ENCODE data around the gene PRKAB1. TPM values are rescaled to one million over a fixed set of nuclear protein-coding genes. Genes with fewer than 3 reads are reported as not detected.

Gene PRKAB1
- total RNA-seq, 1 experiment from 2014 or later, result 37.3 TPM

- no peak overlapping the region for H3K27ac Mint-ChIP-seq (ENCODE audit: unreplicated experiment)
- no peak for TF ChIP-seq CTCF (IDR thresholded peaks at IDR 0.05; ENCODE audit: insufficient read depth in 1 of 2, low read depth in 1 of 2, low read length in 1 of 2, severe bottlenecking in 1 of 2, unreplicated experiment in 1 of 2)
- intact Hi-C loops (cut with micrococcal nuclease; ENCODE audit: unreplicated experiment), result no loop called here
- H3K9me3 ChIP-seq, result no peaks in the 10 kb centered on the region
- no peak for DNase-seq
- BruUV-seq (replicated peaks), result no TSS peak
- ChIA-PET CTCF (no interaction called here), POLR2A (no interaction called here)
- no peak overlapping the region for H3K4me3 ChIP-seq (ENCODE audit: low read depth, low read length)
- no peaks in the 10 kb centered on the region for H3K27me3 Mint-ChIP-seq (ENCODE audit: insufficient read depth, unreplicated experiment)
- H3K4me1 ChIP-seq, result peaks cover 15% of the 10 kb centered on the region; the same call in 1 of the 2 replicates
- H3K27me3 ChIP-seq (replicated peaks; ENCODE audit: control insufficient read depth, insufficient read depth, low read length), result no peaks in the 10 kb centered on the region
- peaks cover 5% of the 10 kb centered on the region for H3K36me3 ChIP-seq (ENCODE audit: control insufficient read depth, insufficient read depth, low read length)
- H3K4me1 Mint-ChIP-seq (ENCODE audit: low read depth, unreplicated experiment), result peaks cover 6% of the 10 kb centered on the region
- peaks cover 65% of the 10 kb centered on the region for H3K36me3 Mint-ChIP-seq (ENCODE audit: insufficient read depth, unreplicated experiment)
- H3K9me3 Mint-ChIP-seq (ENCODE audit: unreplicated experiment), result no peaks in the 10 kb centered on the region
- H3K4me3 Mint-ChIP-seq (ENCODE audit: unreplicated experiment), result no peak overlapping the region
These were observed 6.6 kb downstream of the PRKAB1 start for GRCh38 chr12:119674560-119674959.

- DNase-seq, result no peak
- ChIA-PET CTCF (interaction anchor here (1.0 kb wide), 1 partner anchor 9 kb away, joined by 3 read pairs; the partner anchor contains the start of gene PRKAB1), POLR2A (no interaction called here)
- Mint-ChIP-seq H3K4me3 (ENCODE audit: unreplicated experiment) (no peak overlapping the region), H3K4me1 (ENCODE audit: low read depth, unreplicated experiment) (no peaks in the 10 kb centered on the region), H3K27me3 (ENCODE audit: insufficient read depth, unreplicated experiment) (no peaks in the 10 kb centered on the region), H3K27ac (ENCODE audit: unreplicated experiment) (no peak overlapping the region), H3K9me3 (ENCODE audit: unreplicated experiment) (no peaks in the 10 kb centered on the region), H3K36me3 (ENCODE audit: insufficient read depth, unreplicated experiment) (peaks cover 79% of the 10 kb centered on the region)
- H3K27me3 ChIP-seq (replicated peaks; ENCODE audit: control insufficient read depth, insufficient read depth, low read length), result no peaks in the 10 kb centered on the region
- TF ChIP-seq CTCF (IDR thresholded peaks at IDR 0.05; ENCODE audit: insufficient read depth in 1 of 2, low read depth in 1 of 2, low read length in 1 of 2, severe bottlenecking in 1 of 2, unreplicated experiment in 1 of 2), result no peak
- H3K4me3 ChIP-seq (ENCODE audit: low read depth, low read length), result no peak overlapping the region
- BruUV-seq (replicated peaks), result no TSS peak
- H3K9me3 ChIP-seq, result no peaks in the 10 kb centered on the region
- H3K4me1 ChIP-seq, result 0 out of 2 replicates have a peak, but pooled peaks cover under 1% of the 10 kb centered on the region
- intact Hi-C loops (cut with micrococcal nuclease; ENCODE audit: unreplicated experiment), result no loop called here
- peaks cover 5% of the 10 kb centered on the region for H3K36me3 ChIP-seq (ENCODE audit: control insufficient read depth, insufficient read depth, low read length)
These were observed 8.1 kb downstream of the PRKAB1 start for GRCh38 chr12:119676022-119676421.

GRCh38 chr12:119676573-119676972 is 8.6 kb downstream of the PRKAB1 start:
- no peaks in the 10 kb centered on the region for H3K27me3 ChIP-seq (replicated peaks; ENCODE audit: control insufficient read depth, insufficient read depth, low read length)
- no peak overlapping the region for H3K4me3 ChIP-seq (ENCODE audit: low read depth, low read length)
- Mint-ChIP-seq H3K4me1 (ENCODE audit: low read depth, unreplicated experiment) (no peaks in the 10 kb centered on the region), H3K27me3 (ENCODE audit: insufficient read depth, unreplicated experiment) (no peaks in the 10 kb centered on the region), H3K9me3 (ENCODE audit: unreplicated experiment) (no peaks in the 10 kb centered on the region), H3K36me3 (ENCODE audit: insufficient read depth, unreplicated experiment) (peaks cover 81% of the 10 kb centered on the region), H3K27ac (ENCODE audit: unreplicated experiment) (no peak overlapping the region), H3K4me3 (ENCODE audit: unreplicated experiment) (no peak overlapping the region)
- no peak for DNase-seq
- POLR2A ChIA-PET, result interaction anchor here (1.1 kb wide), 1 partner anchor 8 kb away, joined by 3 read pairs; no protein-coding TSS in a partner anchor
- intact Hi-C loops (cut with micrococcal nuclease; ENCODE audit: unreplicated experiment), result no loop called here
- H3K9me3 ChIP-seq, result no peaks in the 10 kb centered on the region
- H3K4me1 ChIP-seq, result no peaks in the 10 kb centered on the region
- TF ChIP-seq CTCF (IDR thresholded peaks at IDR 0.05; ENCODE audit: insufficient read depth in 1 of 2, low read depth in 1 of 2, low read length in 1 of 2, severe bottlenecking in 1 of 2, unreplicated experiment in 1 of 2), result peak in 1 of 2 experiments; percentile 13
- BruUV-seq (replicated peaks), result no TSS peak
- peaks cover 5% of the 10 kb centered on the region for H3K36me3 ChIP-seq (ENCODE audit: control insufficient read depth, insufficient read depth, low read length)
- CTCF ChIA-PET, result interaction anchor here (1.0 kb wide), 1 partner anchor 9 kb away, joined by 3 read pairs; the partner anchor contains the start of gene PRKAB1
